HFFc6 (cell line): ENCODE measurements around the gene MYOM1. TPM values are rescaled to one million over a fixed set of nuclear protein-coding genes. Genes with fewer than 3 reads are reported as not detected.

Source experiments
- DNase-seq: peaks from one replicate; pipeline ENCODE4 v3.0.0-alpha.2; 2018
- H3K27ac Mint-ChIP-seq: 2 replicates; pipeline ENCODE4 v1.8.0; 2020; ENCODE audit warnings: mild to moderate bottlenecking, mixed read lengths
- H3K27me3 Mint-ChIP-seq: 2 replicates; pipeline ENCODE4 v1.8.0; 2021; ENCODE audit warnings: mild to moderate bottlenecking, moderate library complexity, mixed read lengths; ENCODE audit not compliant: insufficient read depth
- H3K36me3 Mint-ChIP-seq: 2 replicates; pipeline ENCODE4 v1.8.0; 2021; ENCODE audit warnings: low read depth, mixed read lengths
- H3K4me1 Mint-ChIP-seq: 2 replicates; pipeline ENCODE4 v1.8.0; 2020; ENCODE audit warnings: low read depth, mixed read lengths
- H3K4me3 Mint-ChIP-seq: 2 replicates; pipeline ENCODE4 v1.8.0; 2020; ENCODE audit warnings: mild to moderate bottlenecking, moderate library complexity, mixed read lengths
- H3K9me3 Mint-ChIP-seq: 2 replicates; pipeline ENCODE4 v1.8.0; 2020; ENCODE audit warnings: mild to moderate bottlenecking, mixed read lengths
- CTCF ChIP-seq: fragments of 200-600 bp; sonication (generic); IDR thresholded peaks from 2 replicates; pipeline ENCODE4 v1.5.0; 2021; ENCODE audit warnings: antibody characterized with exemption, mild to moderate bottlenecking
- total RNA-seq, 6 experiments: library from RNA; stranded (reverse); fragmentation: NEBNext Ultra II Directional; extraction: Animal tissue kit (Norgen Biotek cat#: 25700); gene quantifications; 2 replicates in 1 of 6; 3 replicates in 5 of 6; pipeline ENCODE4 v1.2.3, GENCODE V29; 2021

MYOM1 gene
- total RNA-seq, 6 experiments from 2014 or later: 0.03 to 0.14 (median 0.06) TPM; not detected in 2

- no peak overlapping the region for H3K27ac Mint-ChIP-seq
- DNase-seq: no peak
- H3K27me3 Mint-ChIP-seq: peaks cover 5% of the 10 kb centered on the region; the same call in 1 of the 2 replicates
- no peak overlapping the region for H3K4me3 Mint-ChIP-seq
- H3K4me1 Mint-ChIP-seq: peaks cover 14% of the 10 kb centered on the region
- TF ChIP-seq CTCF: no peak
- H3K36me3 Mint-ChIP-seq: no peaks in the 10 kb centered on the region
- no peaks in the 10 kb centered on the region for H3K9me3 Mint-ChIP-seq
Observed at GRCh38 chr18:3058328-3059191, 161.2 kb downstream of the MYOM1 start.

GRCh38 chr18:3057526-3057925, 162.2 kb downstream of the MYOM1 start:
- DNase-seq: no peak
- no peak overlapping the region for H3K27ac Mint-ChIP-seq

GRCh38 chr18:3056311-3056710, 163.5 kb downstream of the MYOM1 start:
- no peak overlapping the region for H3K27ac Mint-ChIP-seq
- TF ChIP-seq CTCF: no peak

More at GRCh38 chr18:3057526-3057925, 162.2 kb downstream of the MYOM1 start:
- no peak for TF ChIP-seq CTCF
- Mint-ChIP-seq H3K9me3 (no peaks in the 10 kb centered on the region), H3K36me3 (no peaks in the 10 kb centered on the region), H3K4me3 (no peak overlapping the region), H3K4me1 (peaks cover 6% of the 10 kb centered on the region; the same call in 1 of the 2 replicates), H3K27me3 (peaks cover 8% of the 10 kb centered on the region; the same call in 1 of the 2 replicates)

GRCh38 chr18:3055816-3056215, 164.0 kb downstream of the MYOM1 start:
- no peaks in the 10 kb centered on the region for H3K9me3 Mint-ChIP-seq
- no peak overlapping the region for H3K27ac Mint-ChIP-seq
- peaks cover 8% of the 10 kb centered on the region; the same call in 1 of the 2 replicates for H3K27me3 Mint-ChIP-seq
- DNase-seq: no peak
- no peak for TF ChIP-seq CTCF
- H3K4me1 Mint-ChIP-seq: no peaks in the 10 kb centered on the region
- H3K36me3 Mint-ChIP-seq: no peaks in the 10 kb centered on the region
- no peak overlapping the region for H3K4me3 Mint-ChIP-seq

More at GRCh38 chr18:3056311-3056710, 163.5 kb downstream of the MYOM1 start:
- H3K36me3 Mint-ChIP-seq: no peaks in the 10 kb centered on the region
- H3K9me3 Mint-ChIP-seq: no peaks in the 10 kb centered on the region
- no peaks in the 10 kb centered on the region for H3K4me1 Mint-ChIP-seq
- DNase-seq: no peak
- peaks cover 8% of the 10 kb centered on the region; the same call in 1 of the 2 replicates for H3K27me3 Mint-ChIP-seq
- H3K4me3 Mint-ChIP-seq: no peak overlapping the region

- DNase-seq: no peak
- no peaks in the 10 kb centered on the region for H3K9me3 Mint-ChIP-seq
Observed at GRCh38 chr18:3055186-3055728, 164.5 kb downstream of the MYOM1 start.

More at GRCh38 chr18:3055186-3055728, 164.5 kb downstream of the MYOM1 start:
- Mint-ChIP-seq H3K4me3 (no peak overlapping the region), H3K4me1 (no peaks in the 10 kb centered on the region), H3K27ac (no peak overlapping the region), H3K36me3 (no peaks in the 10 kb centered on the region), H3K27me3 (peaks cover 8% of the 10 kb centered on the region; the same call in 1 of the 2 replicates)
- no peak for TF ChIP-seq CTCF
